ENCODE data around the gene FRMPD3. TPM values are rescaled to one million over a fixed set of nuclear protein-coding genes. Genes with fewer than 3 reads are reported as not detected.

FRMPD3 gene
- total RNA-seq: under 1 TPM in 1 of 2 experiments, not detected in 1; 0.05 TPM

DNA sequence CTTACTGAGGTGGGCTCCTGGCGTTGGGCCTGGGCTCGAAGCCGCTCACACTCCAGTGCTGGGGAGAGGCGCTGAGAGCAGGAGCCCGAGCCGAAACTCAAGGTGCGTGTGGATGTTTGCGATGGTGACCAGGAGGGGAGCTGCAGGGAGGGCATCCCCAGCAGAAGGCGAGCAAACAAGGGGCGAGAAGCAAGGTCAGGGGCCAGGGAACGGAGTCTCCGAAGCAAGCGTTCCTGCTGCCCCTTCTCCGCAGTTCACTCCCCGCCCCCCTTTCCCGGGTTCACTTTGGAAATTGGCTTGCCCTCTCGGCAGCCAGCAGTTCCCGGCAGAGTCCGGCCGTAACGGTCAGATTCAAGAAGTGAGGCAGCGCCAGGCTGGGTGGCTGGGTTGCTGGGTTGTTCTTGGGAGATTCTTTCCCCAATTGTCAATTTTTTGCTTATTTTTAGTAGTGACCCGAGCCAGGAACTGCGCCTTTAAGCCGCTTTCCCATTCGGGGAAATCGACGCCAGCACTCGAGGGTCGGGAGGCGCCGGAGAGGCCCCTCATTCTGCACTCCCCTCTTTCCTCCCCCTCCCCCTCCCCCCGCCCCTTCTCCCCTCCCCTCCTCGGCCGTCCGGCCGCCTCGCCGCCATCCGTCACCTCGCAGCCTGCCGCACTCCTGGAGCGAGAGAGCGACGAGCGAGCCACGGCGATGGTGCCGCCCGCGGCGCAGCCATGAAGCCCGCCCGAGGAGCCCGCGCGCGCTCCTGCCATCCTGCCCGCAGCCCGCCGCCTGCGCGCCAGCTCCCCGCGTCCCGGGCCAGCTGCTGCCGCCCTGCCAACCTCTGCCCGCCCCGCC is at the start of gene FRMPD3:
Gene FRMPD3, plus strand, starts transcription at position 655 of the 838 bp plus-strand sequence. CDS start 76,937 bp downstream, outside the sequence.
- Mint-ChIP-seq H3K9me3 (ENCODE audit: insufficient read depth) (no peaks in the 10 kb centered on the region), H3K36me3 (ENCODE audit: low read depth) (no peaks in the 10 kb centered on the region), H3K4me1 (ENCODE audit: low read depth) (peaks cover 10% of the 10 kb centered on the region), H3K27ac (no peak within 1 kb of the TSS), H3K27me3 (ENCODE audit: low read depth) (peaks cover 42% of the 10 kb centered on the region), H3K4me3 (peak within 1 kb of the TSS; percentile 55)
- CTCF ChIA-PET: no interaction called here
- POLR2A ChIA-PET: no interaction called here
- ATAC-seq: peak; percentile 54
- DNase-seq: no peak

DNA sequence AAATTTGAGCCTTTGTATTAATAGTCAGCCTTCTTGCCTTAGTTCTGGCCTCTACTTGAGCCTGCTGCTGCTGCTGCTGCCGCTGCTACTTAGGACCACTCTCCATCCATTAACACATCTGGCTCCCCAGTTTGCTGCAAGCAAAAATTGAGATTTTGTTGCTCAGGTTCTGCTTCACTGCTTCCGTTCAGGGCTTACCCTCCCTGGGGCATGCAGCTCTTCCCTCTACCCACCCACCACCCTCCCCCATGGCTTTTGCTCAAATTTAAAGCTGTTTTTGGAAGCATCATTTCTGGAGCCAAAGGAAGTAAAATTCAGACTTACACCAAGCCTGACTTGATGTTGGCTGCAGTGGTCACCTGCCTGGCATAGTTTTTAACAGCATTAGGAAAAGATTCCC is 28.9 kb upstream of the FRMPD3 start:
- Mint-ChIP-seq H3K4me1 (ENCODE audit: low read depth) (no peaks in the 10 kb centered on the region), H3K36me3 (ENCODE audit: low read depth) (no peaks in the 10 kb centered on the region), H3K9me3 (ENCODE audit: insufficient read depth) (no peaks in the 10 kb centered on the region), H3K27ac (no peak overlapping the region), H3K27me3 (ENCODE audit: low read depth) (peaks cover 6% of the 10 kb centered on the region), H3K4me3 (no peak overlapping the region)
- DNase-seq (no peak), ATAC-seq (no peak)
- CTCF ChIA-PET: no interaction called here
- POLR2A ChIA-PET: no interaction called here

DNA sequence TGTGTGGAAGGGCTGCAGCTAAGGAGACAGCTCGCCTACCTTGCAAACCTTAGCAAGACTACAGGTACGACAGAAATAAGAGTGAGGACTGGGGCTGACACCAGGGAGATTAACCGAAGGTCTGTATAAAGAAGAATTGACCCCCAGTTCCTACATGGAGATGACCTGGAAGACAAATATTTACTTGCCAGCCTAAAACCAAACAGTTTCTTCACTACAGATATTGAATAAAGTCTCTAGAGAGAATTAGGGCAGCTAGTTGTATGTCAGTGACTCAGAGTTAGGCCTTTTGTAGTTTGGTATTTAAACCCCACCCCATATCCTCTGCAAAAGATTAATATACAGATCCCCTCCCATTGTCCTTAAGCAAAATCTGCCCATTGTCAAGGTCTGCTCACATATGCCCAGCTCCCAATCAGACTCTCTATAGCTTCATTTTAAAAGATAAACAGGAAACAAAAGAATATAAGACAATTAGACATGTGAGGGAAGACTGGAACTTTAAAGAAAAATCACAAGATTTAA is 28.1 kb upstream of the FRMPD3 start:
- Mint-ChIP-seq H3K4me3 (no peak overlapping the region), H3K9me3 (ENCODE audit: insufficient read depth) (no peaks in the 10 kb centered on the region), H3K27ac (no peak overlapping the region), H3K27me3 (ENCODE audit: low read depth) (peaks cover 6% of the 10 kb centered on the region), H3K36me3 (ENCODE audit: low read depth) (no peaks in the 10 kb centered on the region), H3K4me1 (ENCODE audit: low read depth) (no peaks in the 10 kb centered on the region)
- DNase-seq: no peak
- ATAC-seq: no peak
- ChIA-PET CTCF (no interaction called here), POLR2A (no interaction called here)

DNA sequence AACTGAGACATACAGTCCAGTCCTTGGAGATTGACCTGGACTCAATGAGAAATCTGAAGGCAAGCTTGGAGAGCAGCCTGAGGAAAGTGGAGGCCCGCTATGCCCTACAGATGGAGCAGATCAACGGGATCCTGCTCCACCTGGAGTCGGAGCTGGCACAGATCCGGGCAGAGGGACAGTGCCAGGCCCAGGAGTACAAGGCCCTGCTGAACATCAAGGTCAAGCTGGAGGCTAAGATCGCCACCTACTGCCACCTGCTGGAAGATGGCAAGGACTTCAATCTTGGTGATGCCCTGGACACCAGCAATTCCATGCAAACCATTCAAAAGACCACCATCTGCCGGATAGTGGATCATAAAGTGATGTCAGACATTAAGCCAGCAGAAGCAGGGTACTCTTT is 20.4 kb upstream of the FRMPD3 start:
- no peak overlapping the region for H3K4me3 Mint-ChIP-seq

DNA sequence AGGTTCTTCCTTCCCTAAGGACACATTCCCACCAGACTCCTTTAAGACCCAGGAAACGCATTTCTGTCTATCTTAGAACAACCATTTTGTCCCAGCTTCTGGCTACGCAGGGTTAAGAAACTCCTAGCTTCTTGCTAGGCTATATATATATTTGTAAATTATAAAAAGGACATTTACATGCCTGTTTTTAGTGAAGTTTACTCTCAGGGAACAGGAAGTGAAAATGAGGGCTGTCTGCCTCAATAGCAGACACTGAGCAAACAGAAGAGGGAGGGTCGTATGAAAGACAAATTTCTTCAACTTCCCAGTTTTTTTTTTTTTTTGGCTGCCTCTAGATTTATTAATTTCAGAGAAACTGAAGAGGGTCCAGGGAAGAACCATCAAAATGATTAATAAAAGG is 9.3 kb upstream of the FRMPD3 start:
- Mint-ChIP-seq H3K36me3 (ENCODE audit: low read depth) (no peaks in the 10 kb centered on the region), H3K9me3 (ENCODE audit: insufficient read depth) (no peaks in the 10 kb centered on the region), H3K4me3 (no peak overlapping the region), H3K27ac (no peak overlapping the region), H3K4me1 (ENCODE audit: low read depth) (no peaks in the 10 kb centered on the region), H3K27me3 (ENCODE audit: low read depth) (peaks cover 13% of the 10 kb centered on the region)
- ATAC-seq (no peak), DNase-seq (no peak)
- CTCF ChIA-PET: no interaction called here
- POLR2A ChIA-PET: no interaction called here

More for the DNA sequence above, 20.4 kb upstream of the FRMPD3 start:
- no peak for ATAC-seq
- H3K36me3 Mint-ChIP-seq (ENCODE audit: low read depth): no peaks in the 10 kb centered on the region
- CTCF ChIA-PET: interaction anchor here (0.7 kb wide), 1 partner anchor 535 kb away, joined by 3 read pairs; no protein-coding TSS in a partner anchor
- H3K4me1 Mint-ChIP-seq (ENCODE audit: low read depth): no peaks in the 10 kb centered on the region
- POLR2A ChIA-PET: no interaction called here
- peaks cover 2% of the 10 kb centered on the region for H3K27me3 Mint-ChIP-seq (ENCODE audit: low read depth)
- no peak overlapping the region for H3K27ac Mint-ChIP-seq
- no peaks in the 10 kb centered on the region for H3K9me3 Mint-ChIP-seq (ENCODE audit: insufficient read depth)
- peak; percentile 34 for DNase-seq

DNA sequence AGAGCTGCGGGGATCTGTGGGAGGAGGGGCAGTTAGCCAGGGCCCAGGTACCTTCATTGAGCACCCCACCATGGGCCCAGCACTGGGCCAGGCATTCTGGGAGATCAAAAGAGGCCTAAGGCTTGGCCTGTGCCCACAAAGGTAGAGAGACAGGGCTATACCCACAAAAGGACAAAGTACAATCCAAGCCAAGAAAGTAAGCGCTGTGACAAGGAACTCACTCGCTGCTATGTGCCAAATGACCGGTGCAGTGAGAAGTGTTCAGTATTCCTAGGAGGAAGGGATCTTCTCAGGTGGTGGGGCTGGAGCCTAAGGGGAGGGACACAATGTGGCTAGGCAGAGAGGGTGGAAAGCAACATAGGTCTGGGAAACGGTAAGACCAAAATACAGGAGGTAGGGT is 8.8 kb upstream of the FRMPD3 start:
- Mint-ChIP-seq H3K4me3 (no peak overlapping the region), H3K4me1 (ENCODE audit: low read depth) (no peaks in the 10 kb centered on the region), H3K27ac (no peak overlapping the region), H3K9me3 (ENCODE audit: insufficient read depth) (no peaks in the 10 kb centered on the region), H3K36me3 (ENCODE audit: low read depth) (no peaks in the 10 kb centered on the region), H3K27me3 (ENCODE audit: low read depth) (peaks cover 13% of the 10 kb centered on the region)
- ChIA-PET POLR2A (no interaction called here), CTCF (no interaction called here)
- DNase-seq (no peak), ATAC-seq (no peak)

DNA sequence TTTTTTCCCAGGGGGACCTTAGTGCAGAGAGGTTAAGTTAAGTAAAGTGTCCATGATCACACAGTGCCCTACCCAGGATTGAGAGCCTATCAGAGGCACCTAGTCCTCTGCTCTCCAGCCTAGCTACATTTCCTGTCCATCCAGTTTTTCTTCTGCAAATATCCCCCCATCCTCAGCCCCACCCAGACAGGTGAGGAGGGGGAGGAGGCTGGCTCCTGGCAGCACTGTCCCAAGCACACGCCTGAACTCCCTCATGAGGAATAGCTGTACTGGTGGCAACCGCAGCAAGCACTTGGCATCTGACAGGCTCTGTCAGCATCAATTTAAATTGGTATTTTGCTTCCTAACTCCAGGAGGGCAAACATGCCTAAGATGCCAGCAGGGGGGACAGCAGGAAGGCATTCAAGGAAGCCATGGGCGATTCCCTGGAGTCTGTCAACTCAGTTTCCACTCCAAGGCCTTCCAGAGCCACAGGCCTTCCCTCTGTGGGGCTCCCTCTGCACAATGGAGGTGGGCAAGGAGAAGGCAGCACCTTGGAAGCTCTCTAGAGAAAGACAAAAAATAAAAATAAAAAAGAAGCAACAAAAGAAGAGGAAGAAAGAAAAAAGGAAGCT is 6.4 kb upstream of the FRMPD3 start:
- peaks cover 13% of the 10 kb centered on the region for H3K27me3 Mint-ChIP-seq (ENCODE audit: low read depth)
- ChIA-PET POLR2A (no interaction called here), CTCF (no interaction called here)
- no peak overlapping the region for H3K4me3 Mint-ChIP-seq
- no peak overlapping the region for H3K27ac Mint-ChIP-seq
- no peak for ATAC-seq
- H3K36me3 Mint-ChIP-seq (ENCODE audit: low read depth): no peaks in the 10 kb centered on the region
- no peak for DNase-seq
- no peaks in the 10 kb centered on the region for H3K4me1 Mint-ChIP-seq (ENCODE audit: low read depth)
- no peaks in the 10 kb centered on the region for H3K9me3 Mint-ChIP-seq (ENCODE audit: insufficient read depth)

DNA sequence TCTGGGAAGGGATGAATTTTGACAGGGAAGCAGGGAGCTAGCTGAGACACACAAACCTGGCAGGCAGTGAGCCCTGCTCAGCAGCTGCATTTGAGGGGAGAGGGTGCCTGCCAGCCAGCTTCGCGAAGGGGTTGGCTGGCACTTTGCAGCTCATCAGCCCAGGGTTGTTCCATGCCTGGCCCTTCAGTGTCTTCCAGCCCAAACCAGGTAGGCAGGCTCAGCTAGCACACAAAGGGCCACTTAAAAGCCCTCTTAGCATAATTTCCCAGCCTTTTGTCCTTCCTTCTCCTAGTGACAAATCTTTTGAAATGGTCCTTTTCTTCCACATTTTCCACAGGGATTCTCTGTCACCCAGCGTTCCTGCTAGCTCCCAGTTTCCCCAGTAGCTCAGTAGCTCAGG is 4.3 kb upstream of the FRMPD3 start:
- ATAC-seq: no peak
- Mint-ChIP-seq H3K4me3 (no peak overlapping the region), H3K36me3 (ENCODE audit: low read depth) (no peaks in the 10 kb centered on the region), H3K4me1 (ENCODE audit: low read depth) (no peaks in the 10 kb centered on the region), H3K27ac (no peak overlapping the region), H3K27me3 (ENCODE audit: low read depth) (peaks cover 21% of the 10 kb centered on the region), H3K9me3 (ENCODE audit: insufficient read depth) (no peaks in the 10 kb centered on the region)
- CTCF ChIA-PET: no interaction called here
- no peak for DNase-seq
- POLR2A ChIA-PET: no interaction called here

DNA sequence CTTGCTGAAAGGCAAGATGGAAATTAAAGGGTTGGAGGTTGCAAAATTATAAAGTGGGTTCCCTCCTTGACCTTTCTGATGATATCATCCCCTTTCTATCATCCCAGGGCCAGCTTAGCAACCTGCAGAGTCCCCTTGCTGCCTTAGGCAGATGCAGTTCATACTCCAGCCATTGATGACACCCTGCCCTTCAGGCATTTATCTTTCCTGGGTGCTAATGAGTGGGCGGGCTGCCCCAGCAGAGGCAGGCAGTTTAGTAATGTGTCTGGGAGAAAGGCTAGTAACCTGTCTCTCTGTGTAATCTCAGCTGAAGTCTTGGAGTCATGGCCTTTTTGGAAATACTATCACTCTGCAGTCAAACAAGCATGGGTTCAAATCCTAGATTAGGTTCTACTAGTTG is 3.8 kb upstream of the FRMPD3 start:
- CTCF ChIA-PET: no interaction called here
- peaks cover 26% of the 10 kb centered on the region for H3K27me3 Mint-ChIP-seq (ENCODE audit: low read depth)

DNA sequence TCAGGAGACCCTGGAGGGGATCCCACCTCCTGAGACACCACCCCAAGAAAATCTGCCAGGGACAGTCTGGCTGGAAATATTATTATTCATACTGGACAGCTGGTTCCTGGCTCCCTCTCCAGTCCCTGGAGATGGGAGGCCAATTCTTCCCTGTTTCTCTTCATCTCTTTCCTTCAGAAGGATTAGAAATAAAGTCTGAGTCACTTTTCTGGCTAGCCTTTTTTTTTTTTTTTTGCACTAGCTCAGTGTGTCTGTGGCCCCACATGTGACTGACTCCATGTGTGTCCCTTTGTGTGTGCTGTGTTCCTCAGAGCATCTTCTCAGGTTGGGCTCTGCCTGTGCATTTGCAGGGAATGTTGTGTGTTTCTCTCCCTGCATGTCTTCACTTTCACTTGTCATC is 1.8 kb upstream of the FRMPD3 start:
- H3K4me1 Mint-ChIP-seq (ENCODE audit: low read depth): peaks cover 10% of the 10 kb centered on the region
- no peaks in the 10 kb centered on the region for H3K36me3 Mint-ChIP-seq (ENCODE audit: low read depth)
- ChIA-PET CTCF (interaction anchor here (0.6 kb wide), 1 partner anchor 38 kb away, joined by 3 read pairs; no protein-coding TSS in a partner anchor), POLR2A (interaction anchor here (1.1 kb wide), 1 partner anchor 181 kb away, joined by 3 read pairs; the partner anchor contains the start of gene PRPS1)
- H3K27ac Mint-ChIP-seq: no peak overlapping the region
- no peaks in the 10 kb centered on the region for H3K9me3 Mint-ChIP-seq (ENCODE audit: insufficient read depth)
- no peak for DNase-seq
- H3K27me3 Mint-ChIP-seq (ENCODE audit: low read depth): peaks cover 38% of the 10 kb centered on the region
- H3K4me3 Mint-ChIP-seq: no peak overlapping the region
- no peak for ATAC-seq

More for the DNA sequence above, 3.8 kb upstream of the FRMPD3 start:
- Mint-ChIP-seq H3K27ac (no peak overlapping the region), H3K4me1 (ENCODE audit: low read depth) (peaks cover 4% of the 10 kb centered on the region), H3K36me3 (ENCODE audit: low read depth) (no peaks in the 10 kb centered on the region), H3K4me3 (no peak overlapping the region), H3K9me3 (ENCODE audit: insufficient read depth) (no peaks in the 10 kb centered on the region)
- DNase-seq (no peak), ATAC-seq (no peak)
- POLR2A ChIA-PET: no interaction called here

DNA sequence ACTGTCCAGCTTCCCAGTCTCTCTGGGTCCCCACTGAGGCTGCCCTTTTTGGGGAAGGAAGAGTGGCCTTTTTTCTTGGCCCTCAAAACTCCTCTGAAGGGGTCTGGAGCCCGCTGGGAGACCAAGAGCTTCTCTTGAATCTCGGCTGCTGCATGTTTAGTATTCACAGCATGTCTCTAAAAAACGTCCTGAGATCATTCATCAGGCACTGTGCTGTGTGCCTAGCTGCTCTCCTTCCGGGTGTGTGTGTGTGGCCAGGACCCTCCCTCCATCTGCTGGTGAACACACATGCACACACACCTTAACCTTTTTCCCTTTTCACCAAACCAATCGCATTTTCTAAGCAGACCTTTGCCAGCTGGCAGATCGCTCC is 841 bp upstream of the FRMPD3 start:
- peaks cover 42% of the 10 kb centered on the region for H3K27me3 Mint-ChIP-seq (ENCODE audit: low read depth)
- no peak for ATAC-seq
- ChIA-PET POLR2A (no interaction called here), CTCF (interaction anchor here (0.8 kb wide), 1 partner anchor 558 kb away, joined by 3 read pairs; no protein-coding TSS in a partner anchor)
- peaks cover 10% of the 10 kb centered on the region for H3K4me1 Mint-ChIP-seq (ENCODE audit: low read depth)
- H3K27ac Mint-ChIP-seq: no peak overlapping the region
- no peaks in the 10 kb centered on the region for H3K9me3 Mint-ChIP-seq (ENCODE audit: insufficient read depth)
- H3K36me3 Mint-ChIP-seq (ENCODE audit: low read depth): no peaks in the 10 kb centered on the region
- DNase-seq: no peak
- H3K4me3 Mint-ChIP-seq: no peak overlapping the region

DNA sequence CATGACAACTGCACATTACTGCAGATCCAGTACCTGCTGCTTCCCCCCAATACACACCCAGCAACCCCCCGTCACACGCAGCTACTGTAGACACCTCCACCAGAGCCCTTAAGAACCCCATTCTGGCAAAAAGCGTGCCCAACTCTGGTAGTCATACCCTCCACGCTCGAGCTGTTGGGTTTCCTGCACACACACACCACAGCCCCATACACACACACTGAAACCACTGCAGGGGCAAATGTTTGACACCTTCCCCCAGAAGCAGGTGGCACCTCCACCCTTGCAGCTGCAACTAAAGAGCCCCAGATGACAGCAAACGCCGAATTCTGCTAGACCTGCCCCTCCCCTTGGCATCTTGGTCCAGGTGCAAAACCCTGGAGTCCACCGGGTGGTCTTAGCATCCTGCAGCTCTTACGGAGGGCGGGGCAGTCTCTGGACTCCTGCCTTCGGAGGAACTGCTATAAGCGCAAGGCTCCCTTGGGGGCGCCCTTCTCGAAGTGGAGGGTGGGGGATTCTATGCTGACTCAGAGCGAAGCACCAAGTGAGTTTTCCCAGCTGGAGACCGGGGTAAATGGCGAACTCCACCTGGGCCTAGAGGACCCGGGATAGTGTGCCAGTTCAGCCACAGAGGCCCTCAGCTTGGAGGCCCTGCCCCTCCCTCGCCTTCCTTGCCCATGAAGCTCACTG is 1.5 kb downstream of the FRMPD3 start:
- no peaks in the 10 kb centered on the region for H3K9me3 Mint-ChIP-seq (ENCODE audit: insufficient read depth)
- H3K36me3 Mint-ChIP-seq (ENCODE audit: low read depth): no peaks in the 10 kb centered on the region
- H3K27me3 Mint-ChIP-seq (ENCODE audit: low read depth): peaks cover 41% of the 10 kb centered on the region
- no peak overlapping the region for H3K27ac Mint-ChIP-seq
- peaks cover 10% of the 10 kb centered on the region for H3K4me1 Mint-ChIP-seq (ENCODE audit: low read depth)
- POLR2A ChIA-PET: no interaction called here
- peak overlapping the region; percentile 37 for H3K4me3 Mint-ChIP-seq
- CTCF ChIA-PET: no interaction called here
- DNase-seq (no peak), ATAC-seq (no peak)

Measured in activated CD8-positive, alpha-beta T cell treated with anti-CD3 and anti-CD28 coated beads, Interleukin-2, amount 10 ng/mL, durations not matched to agents 7 days and 5 days (primary cell).